Measurements from ENCODE around the gene DGKB. TPM values are rescaled to one million over a fixed set of nuclear protein-coding genes. Genes with fewer than 3 reads are reported as not detected.

The DGKB gene
- polyA plus RNA-seq, 6 donors from 2014 or later, result not detected

DNA sequence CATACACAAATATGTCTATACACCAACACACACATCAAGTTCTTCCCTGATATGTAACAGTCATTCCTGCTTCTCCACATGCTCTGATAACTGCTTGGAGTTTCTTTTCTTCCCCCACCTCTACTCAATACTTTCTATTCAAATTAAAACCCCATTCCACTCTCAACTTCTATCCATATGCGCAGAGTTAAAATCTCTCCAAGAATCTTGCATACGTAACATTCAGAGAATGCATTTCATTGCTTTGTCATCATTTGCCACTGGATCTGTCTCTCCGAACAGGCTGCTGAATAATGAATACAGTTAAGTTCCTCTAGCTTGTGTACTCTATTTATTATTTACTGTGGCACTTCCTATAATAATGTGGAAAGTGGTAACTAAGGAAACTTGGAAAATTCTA is 68.8 kb downstream of the DGKB start:
- no peaks in the 10 kb centered on the region for H3K27me3 Mint-ChIP-seq
- no peak for ATAC-seq (ENCODE audit: low read depth in 2 of 2)
- no peaks in the 10 kb centered on the region for H3K4me1 Mint-ChIP-seq
- no peaks in the 10 kb centered on the region for H3K36me3 Mint-ChIP-seq
- no peak overlapping the region for H3K4me3 Mint-ChIP-seq
- peaks cover 0 to 4% (median 0%) of the 10 kb centered on the region in 7 donors for H3K9me3 Mint-ChIP-seq
- no peak overlapping the region for H3K27ac Mint-ChIP-seq
- no peak for DNase-seq

DNA sequence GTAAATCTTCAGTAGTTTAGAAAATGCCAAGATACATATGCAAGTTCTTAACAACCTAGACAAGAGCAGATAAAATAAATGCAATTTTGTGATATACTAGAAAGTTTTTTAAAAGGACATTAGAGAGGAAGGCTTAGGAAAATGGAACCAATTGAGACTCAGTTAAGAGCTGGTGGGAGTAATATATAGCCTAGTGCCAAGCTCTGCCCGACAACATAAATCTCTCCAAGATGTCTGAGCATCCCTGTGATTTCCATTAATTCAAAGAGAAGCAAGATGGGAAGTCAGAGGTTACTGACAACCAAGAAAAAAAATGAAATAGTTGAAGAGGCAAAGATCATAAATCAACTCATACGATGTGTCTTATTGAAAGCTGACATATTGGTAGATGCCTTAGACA is 74.5 kb downstream of the DGKB start:
- DNase-seq (no peak), ATAC-seq (ENCODE audit: low read depth in 2 of 2) (no peak)
- Mint-ChIP-seq H3K4me3 (no peak overlapping the region), H3K4me1 (no peaks in the 10 kb centered on the region), H3K27me3 (no peaks in the 10 kb centered on the region), H3K9me3 (peaks cover 0 to 5% (median 2%) of the 10 kb centered on the region in 7 donors), H3K36me3 (no peaks in the 10 kb centered on the region), H3K27ac (no peak overlapping the region)

DNA sequence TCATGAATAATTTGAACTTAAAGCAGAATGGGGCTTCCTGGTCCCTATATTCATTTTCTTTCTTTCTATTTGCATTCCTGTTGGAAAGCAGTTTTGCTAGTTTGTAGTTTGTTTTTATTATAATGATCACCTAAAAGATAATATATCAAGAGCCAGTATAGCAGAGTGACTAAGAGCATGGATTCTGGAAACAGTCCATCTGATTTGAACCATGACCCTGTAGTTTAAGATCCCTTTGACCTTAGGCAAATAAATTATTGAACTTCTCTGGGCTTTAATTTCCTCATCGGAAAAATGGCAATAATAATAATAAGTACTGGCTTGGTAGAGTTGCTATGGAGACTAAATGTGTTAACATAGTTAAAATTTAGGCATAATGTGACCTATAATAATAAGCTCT is 76.1 kb downstream of the DGKB start:
- Mint-ChIP-seq H3K4me3 (no peak overlapping the region), H3K4me1 (no peaks in the 10 kb centered on the region), H3K36me3 (no peaks in the 10 kb centered on the region), H3K27ac (no peak overlapping the region), H3K27me3 (no peaks in the 10 kb centered on the region), H3K9me3 (peaks cover 0 to 6% (median 2%) of the 10 kb centered on the region in 7 donors)
- no peak for ATAC-seq (ENCODE audit: low read depth in 2 of 2)
- no peak for DNase-seq

DNA sequence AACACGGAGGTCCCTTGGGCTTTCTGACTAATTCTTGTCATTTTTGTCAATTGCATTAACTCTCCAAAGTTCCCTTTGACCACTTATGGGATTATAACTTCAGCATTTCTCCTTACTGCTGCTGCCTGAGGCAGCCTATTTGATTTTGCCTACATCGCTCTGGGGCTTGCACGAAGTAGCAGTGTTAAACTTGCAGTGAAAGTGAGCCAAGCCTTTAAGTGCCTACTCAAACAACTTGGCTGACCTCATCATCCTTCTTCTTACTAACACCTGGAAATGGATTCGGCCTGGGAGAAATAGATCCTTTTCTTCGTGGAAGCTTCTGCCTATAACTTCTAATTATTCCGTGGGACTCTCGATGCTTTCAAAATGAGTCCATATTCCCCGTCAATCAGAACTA is 76.6 kb downstream of the DGKB start:
- DNase-seq, result no peak
- H3K36me3 Mint-ChIP-seq, result no peaks in the 10 kb centered on the region
- H3K9me3 Mint-ChIP-seq, result peaks cover 0 to 10% (median 2%) of the 10 kb centered on the region in 7 donors
- H3K4me1 Mint-ChIP-seq, result no peaks in the 10 kb centered on the region
- no peak for ATAC-seq (ENCODE audit: low read depth in 2 of 2)
- H3K4me3 Mint-ChIP-seq, result no peak overlapping the region
- no peak overlapping the region for H3K27ac Mint-ChIP-seq
- H3K27me3 Mint-ChIP-seq, result no peaks in the 10 kb centered on the region

DNA sequence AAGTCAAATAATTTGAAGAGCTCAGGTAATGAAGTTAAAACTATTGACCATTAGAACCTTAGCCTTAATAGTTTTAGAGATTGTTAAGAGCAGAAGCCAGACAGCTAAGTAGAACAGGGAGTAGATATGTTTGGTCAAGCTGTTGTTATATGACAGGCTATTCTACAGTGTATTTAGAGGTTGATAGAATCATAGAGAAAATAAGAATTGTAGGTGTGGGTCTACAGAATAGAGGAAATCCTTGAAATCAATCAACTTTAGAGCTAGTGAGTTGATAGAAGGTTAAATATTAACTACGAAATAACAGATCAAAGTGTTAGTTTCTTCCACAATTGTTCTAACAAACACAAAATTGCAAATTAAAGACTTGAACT is 80.1 kb downstream of the DGKB start:
- no peak for DNase-seq
- Mint-ChIP-seq H3K4me3 (no peak overlapping the region), H3K27me3 (no peaks in the 10 kb centered on the region), H3K27ac (no peak overlapping the region), H3K36me3 (no peaks in the 10 kb centered on the region), H3K4me1 (no peaks in the 10 kb centered on the region), H3K9me3 (peaks cover 0 to 10% (median 0%) of the 10 kb centered on the region in 7 donors)
- no peak for ATAC-seq (ENCODE audit: low read depth in 2 of 2)

DNA sequence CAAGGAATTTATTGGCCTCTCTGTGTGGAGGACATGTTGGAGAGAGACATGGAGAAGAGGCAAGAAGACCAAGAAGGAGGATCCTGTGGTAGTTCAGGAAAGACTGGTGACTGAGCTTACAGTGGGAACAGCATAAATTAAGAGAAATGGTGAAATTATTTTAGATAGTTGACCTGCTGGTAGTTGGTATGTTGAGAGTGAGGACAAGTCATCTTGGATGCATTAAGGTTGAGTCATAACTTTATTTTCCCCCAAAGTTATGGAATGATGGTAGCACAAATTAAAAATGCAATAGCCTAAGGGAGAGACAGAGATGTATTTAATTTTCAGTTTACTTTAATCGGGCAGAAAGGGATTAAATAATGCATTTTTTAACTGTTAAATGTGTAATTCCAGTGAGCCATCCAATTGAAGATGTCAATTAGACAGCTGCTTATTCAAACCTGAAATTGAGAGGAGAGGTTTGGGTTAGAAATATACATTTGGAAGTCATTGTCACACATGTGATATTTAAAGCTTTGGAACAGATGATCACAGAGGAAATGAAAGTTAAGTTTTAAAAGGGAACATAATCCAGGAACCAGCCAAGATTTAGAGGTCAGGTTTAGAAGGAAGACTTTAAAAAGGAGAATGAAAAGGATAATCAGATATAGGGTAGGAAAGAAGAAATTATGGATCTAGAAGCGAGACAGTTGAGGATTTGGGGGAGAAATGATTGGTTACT is 80.6 kb downstream of the DGKB start:
- Mint-ChIP-seq H3K27me3 (no peaks in the 10 kb centered on the region), H3K27ac (no peak overlapping the region), H3K4me1 (no peaks in the 10 kb centered on the region), H3K4me3 (no peak overlapping the region), H3K9me3 (peaks cover 0 to 10% (median 0%) of the 10 kb centered on the region in 7 donors), H3K36me3 (no peaks in the 10 kb centered on the region)
- DNase-seq (no peak), ATAC-seq (ENCODE audit: low read depth in 2 of 2) (no peak)

DNA sequence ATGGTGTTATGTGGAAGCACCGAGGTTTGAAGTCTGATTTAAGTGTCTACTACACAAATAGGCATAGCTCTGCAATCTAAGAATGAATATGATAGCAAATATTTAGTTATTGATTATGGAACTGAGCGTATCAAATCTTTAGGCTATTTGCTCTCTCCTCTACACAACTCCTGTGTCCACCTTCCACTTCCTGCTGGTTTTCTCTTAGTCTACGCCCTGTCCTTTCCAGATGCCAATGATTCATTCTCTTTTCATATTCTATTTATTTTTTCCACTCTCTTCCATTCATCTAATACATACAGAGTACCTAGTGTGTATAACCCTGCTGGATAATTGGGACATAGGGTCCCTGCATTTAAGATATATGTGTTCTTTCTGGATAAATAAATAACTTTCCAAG is 83.7 kb downstream of the DGKB start:
- DNase-seq (no peak), ATAC-seq (ENCODE audit: low read depth in 2 of 2) (no peak)
- no peaks in the 10 kb centered on the region for H3K4me1 Mint-ChIP-seq
- no peaks in the 10 kb centered on the region for H3K36me3 Mint-ChIP-seq
- H3K27me3 Mint-ChIP-seq, result no peaks in the 10 kb centered on the region
- peaks cover 0 to 6% (median 0%) of the 10 kb centered on the region in 7 donors for H3K9me3 Mint-ChIP-seq
- peak overlapping the region in 1 of 8 donors; percentile 22 for H3K4me3 Mint-ChIP-seq
- no peak overlapping the region for H3K27ac Mint-ChIP-seq

DNA sequence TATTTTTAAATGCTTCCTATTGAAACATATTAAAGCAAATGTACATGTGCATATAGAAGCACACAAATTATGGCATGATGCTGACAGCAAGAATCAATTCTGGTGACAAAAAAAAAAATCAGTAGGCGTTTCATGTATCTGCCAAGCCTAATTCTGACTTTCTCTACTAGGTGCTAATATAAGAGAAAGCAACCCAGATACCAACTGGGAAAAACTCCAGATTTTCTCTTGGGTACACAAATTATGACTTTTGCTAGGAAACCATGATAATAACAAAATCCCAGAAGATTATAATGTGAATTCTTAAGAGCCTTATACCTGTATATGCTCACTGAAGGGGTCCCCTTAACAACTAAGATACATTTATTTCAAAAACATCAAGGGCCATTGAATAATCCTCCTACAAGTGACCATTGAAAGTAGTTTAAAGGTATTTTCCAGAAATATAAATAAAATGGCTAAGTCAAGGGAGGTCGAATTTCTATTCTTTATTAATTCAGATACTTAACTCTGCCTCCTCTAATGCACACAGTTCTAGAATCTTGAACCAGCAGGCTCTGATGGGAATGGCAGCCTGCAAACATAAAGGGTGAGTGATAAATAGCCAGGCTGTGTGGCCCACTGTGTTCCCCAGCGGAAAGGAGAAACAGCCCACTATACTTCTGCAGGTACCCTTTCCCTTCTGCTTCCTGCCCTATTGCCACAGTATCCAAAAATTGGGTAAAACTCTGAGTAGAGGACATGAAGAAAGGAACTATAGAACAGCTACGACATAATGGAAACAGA is 84.5 kb downstream of the DGKB start:
- no peaks in the 10 kb centered on the region for H3K27me3 Mint-ChIP-seq

DNA sequence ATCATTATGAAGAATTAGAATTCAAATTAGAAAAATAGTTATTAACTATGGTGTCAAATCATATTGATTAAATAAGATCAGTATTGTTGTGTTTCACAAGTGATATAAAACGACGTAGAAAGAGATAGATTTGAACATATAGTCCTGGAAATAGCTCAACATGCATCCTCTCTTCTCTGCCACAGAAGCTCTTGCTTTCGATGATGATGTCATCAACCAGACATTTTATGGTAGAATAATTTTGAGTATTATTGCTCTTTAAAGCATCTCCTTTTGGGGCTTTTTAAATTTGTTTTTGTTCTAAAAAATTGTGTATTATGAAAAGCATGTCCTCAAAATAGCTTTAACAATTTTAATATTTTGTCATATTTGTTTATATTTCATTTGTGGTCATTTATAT is 95.0 kb downstream of the DGKB start:
- Mint-ChIP-seq H3K36me3 (no peaks in the 10 kb centered on the region), H3K4me3 (no peak overlapping the region), H3K27me3 (no peaks in the 10 kb centered on the region), H3K4me1 (no peaks in the 10 kb centered on the region), H3K9me3 (peaks cover 0 to 6% (median 0%) of the 10 kb centered on the region in 7 donors), H3K27ac (no peak overlapping the region)
- ATAC-seq (ENCODE audit: low read depth in 2 of 2) (no peak), DNase-seq (no peak)

More for the DNA sequence above, 84.5 kb downstream of the DGKB start:
- DNase-seq, result no peak
- no peak overlapping the region for H3K27ac Mint-ChIP-seq
- H3K4me3 Mint-ChIP-seq, result no peak overlapping the region
- no peaks in the 10 kb centered on the region for H3K36me3 Mint-ChIP-seq
- H3K9me3 Mint-ChIP-seq, result peaks cover 0 to 6% (median 0%) of the 10 kb centered on the region in 7 donors
- no peaks in the 10 kb centered on the region for H3K4me1 Mint-ChIP-seq
- ATAC-seq (ENCODE audit: low read depth in 2 of 2), result no peak

DNA sequence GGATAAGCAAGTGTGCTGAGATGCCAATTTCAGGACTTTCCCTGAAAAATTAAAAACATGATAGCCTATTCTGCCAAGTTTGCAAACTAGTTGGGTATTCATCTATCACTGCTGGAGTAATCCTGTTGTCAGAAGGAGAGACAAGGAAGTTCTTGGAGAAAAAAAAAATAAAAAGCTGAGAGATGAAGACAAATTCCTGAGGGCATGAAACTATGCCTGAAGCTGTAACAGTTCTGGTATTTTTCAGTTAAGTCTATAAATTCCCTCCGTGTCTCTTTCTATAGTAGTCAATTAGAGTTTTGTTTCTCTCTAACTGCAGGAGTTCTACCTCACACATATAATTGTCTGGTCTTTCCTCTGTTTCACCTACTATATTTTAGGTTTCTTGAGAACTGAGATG is 95.7 kb downstream of the DGKB start:
- Mint-ChIP-seq H3K9me3 (peaks cover 0 to 5% (median 0%) of the 10 kb centered on the region in 7 donors), H3K27ac (no peak overlapping the region), H3K27me3 (no peaks in the 10 kb centered on the region), H3K4me1 (no peaks in the 10 kb centered on the region), H3K36me3 (no peaks in the 10 kb centered on the region), H3K4me3 (no peak overlapping the region)
- no peak for ATAC-seq (ENCODE audit: low read depth in 2 of 2)
- no peak for DNase-seq

DNA sequence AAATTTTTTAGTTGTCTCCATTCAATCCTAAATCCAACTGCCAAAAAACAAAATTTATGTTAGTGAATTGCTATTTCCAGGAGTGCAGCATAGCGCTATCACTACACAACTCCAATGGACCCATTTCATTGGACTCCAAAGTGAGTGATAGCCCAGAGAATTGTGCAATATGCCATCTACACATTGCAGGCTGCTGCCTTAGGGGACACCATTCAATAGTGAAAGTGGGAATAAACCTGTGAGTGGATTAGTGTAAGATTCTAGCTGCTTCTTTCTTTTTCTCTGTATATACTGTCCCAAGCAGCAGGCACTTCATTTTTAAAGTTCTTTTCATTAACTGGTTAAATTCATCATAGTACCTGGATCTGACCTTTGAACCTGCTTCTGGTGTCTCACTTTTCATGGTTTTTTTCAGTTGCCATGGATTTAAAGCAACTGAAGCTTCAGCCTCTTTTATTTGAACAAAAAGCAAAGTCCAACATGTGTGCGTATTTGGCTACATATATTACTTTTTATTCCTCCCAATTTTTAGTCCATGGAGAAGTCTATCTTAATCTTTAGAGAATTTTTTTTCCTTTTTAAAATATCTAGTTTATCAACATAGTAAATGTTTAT is 97.3 kb downstream of the DGKB start:
- Mint-ChIP-seq H3K4me3 (no peak overlapping the region), H3K27ac (no peak overlapping the region), H3K9me3 (peaks cover 0 to 3% (median 0%) of the 10 kb centered on the region in 7 donors), H3K27me3 (no peaks in the 10 kb centered on the region), H3K4me1 (no peaks in the 10 kb centered on the region), H3K36me3 (no peaks in the 10 kb centered on the region)
- ATAC-seq (ENCODE audit: low read depth in 2 of 2), result no peak
- no peak for DNase-seq

DNA sequence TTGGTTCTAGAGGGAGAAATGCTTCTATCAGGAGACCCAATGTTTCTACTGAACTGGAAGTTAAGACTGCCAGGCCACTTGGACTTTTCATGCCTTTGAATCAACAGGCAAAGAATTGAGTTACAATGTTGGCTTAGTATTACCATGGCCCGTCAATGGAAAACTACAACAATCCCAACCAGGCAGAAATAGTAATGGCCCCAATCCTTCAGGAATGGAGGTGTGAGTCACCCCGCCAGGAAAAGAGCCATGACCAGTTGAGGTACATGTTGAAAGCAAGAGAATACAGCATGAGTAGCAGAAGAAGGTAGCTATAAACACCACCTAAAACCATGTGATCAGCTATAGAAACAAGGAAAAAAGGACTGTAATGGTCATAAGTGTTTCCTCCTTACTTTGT is 101.9 kb downstream of the DGKB start:
- Mint-ChIP-seq H3K4me3 (no peak overlapping the region), H3K4me1 (no peaks in the 10 kb centered on the region)
- no peak for ATAC-seq (ENCODE audit: low read depth in 2 of 2)

DNA sequence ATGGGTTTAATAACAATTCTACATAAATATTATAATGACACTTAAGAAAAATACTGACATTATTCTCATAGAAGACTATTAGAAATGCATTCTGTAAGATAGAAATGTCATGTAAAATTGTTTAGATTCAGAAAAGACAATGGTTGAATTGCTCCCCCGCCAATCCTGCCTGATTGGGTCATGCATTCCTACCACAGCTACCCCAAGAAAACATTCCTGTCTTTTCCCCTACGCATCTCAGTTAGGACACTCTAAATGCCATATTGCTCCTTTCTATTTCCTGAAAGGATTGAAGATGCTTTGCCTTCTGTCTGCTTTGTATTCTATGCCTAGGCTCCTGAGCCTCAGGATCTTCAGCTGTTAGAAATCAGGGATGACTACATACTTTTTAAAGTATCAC is 109.4 kb downstream of the DGKB start:
- no peaks in the 10 kb centered on the region for H3K4me1 Mint-ChIP-seq
- no peaks in the 10 kb centered on the region for H3K36me3 Mint-ChIP-seq
- no peak for DNase-seq
- no peak overlapping the region for H3K27ac Mint-ChIP-seq
- ATAC-seq (ENCODE audit: low read depth in 2 of 2), result no peak
- no peaks in the 10 kb centered on the region for H3K27me3 Mint-ChIP-seq
- H3K4me3 Mint-ChIP-seq, result no peak overlapping the region
- peaks cover 0 to 7% (median 0%) of the 10 kb centered on the region in 7 donors for H3K9me3 Mint-ChIP-seq

More for the DNA sequence above, 101.9 kb downstream of the DGKB start:
- no peaks in the 10 kb centered on the region for H3K27me3 Mint-ChIP-seq
- DNase-seq, result no peak
- peaks cover 0 to 4% (median 0%) of the 10 kb centered on the region in 7 donors for H3K9me3 Mint-ChIP-seq
- H3K27ac Mint-ChIP-seq, result no peak overlapping the region
- no peaks in the 10 kb centered on the region for H3K36me3 Mint-ChIP-seq

DNA sequence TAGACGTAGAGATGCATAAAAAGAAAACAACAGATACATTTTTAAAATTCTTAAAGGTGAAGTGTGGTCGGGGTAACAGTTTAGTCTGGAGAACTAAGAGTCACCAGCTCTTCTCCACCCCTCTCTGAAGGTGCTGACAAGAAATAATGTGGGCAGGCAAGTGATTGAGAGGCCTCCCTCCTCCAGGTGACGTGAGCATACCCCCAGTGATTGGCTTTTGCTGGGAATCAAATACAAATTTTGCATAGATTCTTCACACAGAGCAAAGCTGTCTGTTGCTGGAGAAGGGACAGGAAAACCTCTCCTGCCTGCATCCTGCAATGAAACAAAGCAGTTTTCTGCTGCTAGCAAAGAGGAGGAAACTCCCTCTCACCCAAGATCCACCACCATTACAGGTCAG is 115.0 kb downstream of the DGKB start:
- ATAC-seq (ENCODE audit: low read depth in 2 of 2) (no peak), DNase-seq (no peak)
- Mint-ChIP-seq H3K27ac (no peak overlapping the region), H3K9me3 (peaks cover 0 to 2% (median 0%) of the 10 kb centered on the region in 7 donors), H3K4me1 (no peaks in the 10 kb centered on the region), H3K4me3 (no peak overlapping the region), H3K27me3 (no peaks in the 10 kb centered on the region), H3K36me3 (no peaks in the 10 kb centered on the region)
